ENCODE data around the gene GALNT2. TPM values are rescaled to one million over a fixed set of nuclear protein-coding genes. Genes with fewer than 3 reads are reported as not detected.

Gene GALNT2
- total and polyA plus RNA-seq, 8 donors: 18.3 to 118 (median 57.3) TPM

DNA sequence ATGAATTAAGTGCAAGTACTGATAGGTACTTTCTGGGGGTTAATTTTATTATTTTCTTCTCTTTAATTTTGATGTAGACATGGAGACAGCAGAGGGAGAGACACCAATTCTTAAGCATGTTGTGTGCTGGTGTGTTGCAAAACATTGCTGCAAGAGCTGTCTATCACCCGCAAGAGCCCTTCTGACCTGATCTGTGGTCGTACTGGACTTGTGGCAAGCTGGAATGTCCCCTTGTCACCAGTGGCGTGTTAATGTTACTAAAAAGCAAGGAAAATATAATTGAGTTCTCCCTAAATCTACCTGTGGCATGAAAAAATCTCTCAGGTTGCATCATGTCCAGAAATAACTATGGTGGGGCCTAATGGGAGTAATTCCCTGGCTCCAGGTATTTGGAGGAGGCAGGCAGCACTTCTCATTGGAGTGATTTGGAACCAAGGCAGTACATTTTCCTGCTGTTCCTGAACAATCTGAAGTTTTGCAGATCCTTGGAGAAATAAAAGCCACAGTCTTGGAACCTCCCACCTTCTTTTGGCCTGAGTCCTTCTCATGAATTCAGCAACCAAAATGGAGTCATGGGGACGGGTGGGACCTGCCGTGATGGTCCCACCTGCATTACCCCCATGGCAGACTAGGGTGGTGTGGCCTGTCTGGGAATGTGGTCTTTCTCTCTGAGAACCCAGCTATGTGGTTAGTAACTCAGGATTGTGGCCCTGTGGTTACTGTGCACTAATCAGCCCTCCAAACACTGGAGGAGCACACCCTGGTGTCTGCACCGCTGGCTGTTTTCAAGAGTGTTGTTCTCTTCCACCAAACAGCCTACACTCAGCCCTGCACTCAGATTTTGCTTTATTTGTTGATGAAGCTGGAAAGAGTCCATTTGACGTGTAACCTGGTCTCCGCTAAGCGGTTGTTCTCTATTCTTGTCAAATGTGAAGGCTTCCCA lies 57.4 kb downstream of the GALNT2 start:
- Histone ChIP-seq H3K27ac (peak overlapping the region in 1 of 4 donors; percentile 9), H3K9me3 (no peaks in the 10 kb centered on the region), H3K36me3 (no peaks in the 10 kb centered on the region), H3K4me1 (peaks cover 0 to 43% (median 21%) of the 10 kb centered on the region in 3 donors), H3K4me3 (no peak overlapping the region), H3K27me3 (no peaks in the 10 kb centered on the region)
- 65 to 67% methylated on average over 9 of the region's 9 CpGs for WGBS, 2 donors
- ATAC-seq (no peak), FAIRE-seq (no peak), DNase-seq (no peak)
- TF ChIP-seq, protein P1, sequence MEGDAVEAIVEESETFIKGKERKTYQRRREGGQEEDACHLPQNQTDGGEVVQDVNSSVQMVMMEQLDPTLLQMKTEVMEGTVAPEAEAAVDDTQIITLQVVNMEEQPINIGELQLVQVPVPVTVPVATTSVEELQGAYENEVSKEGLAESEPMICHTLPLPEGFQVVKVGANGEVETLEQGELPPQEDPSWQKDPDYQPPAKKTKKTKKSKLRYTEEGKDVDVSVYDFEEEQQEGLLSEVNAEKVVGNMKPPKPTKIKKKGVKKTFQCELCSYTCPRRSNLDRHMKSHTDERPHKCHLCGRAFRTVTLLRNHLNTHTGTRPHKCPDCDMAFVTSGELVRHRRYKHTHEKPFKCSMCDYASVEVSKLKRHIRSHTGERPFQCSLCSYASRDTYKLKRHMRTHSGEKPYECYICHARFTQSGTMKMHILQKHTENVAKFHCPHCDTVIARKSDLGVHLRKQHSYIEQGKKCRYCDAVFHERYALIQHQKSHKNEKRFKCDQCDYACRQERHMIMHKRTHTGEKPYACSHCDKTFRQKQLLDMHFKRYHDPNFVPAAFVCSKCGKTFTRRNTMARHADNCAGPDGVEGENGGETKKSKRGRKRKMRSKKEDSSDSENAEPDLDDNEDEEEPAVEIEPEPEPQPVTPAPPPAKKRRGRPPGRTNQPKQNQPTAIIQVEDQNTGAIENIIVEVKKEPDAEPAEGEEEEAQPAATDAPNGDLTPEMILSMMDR (IDR thresholded peaks at IDR 0.05): no peak
- intact Hi-C loops (cut with DNase I): no loop called here

DNA sequence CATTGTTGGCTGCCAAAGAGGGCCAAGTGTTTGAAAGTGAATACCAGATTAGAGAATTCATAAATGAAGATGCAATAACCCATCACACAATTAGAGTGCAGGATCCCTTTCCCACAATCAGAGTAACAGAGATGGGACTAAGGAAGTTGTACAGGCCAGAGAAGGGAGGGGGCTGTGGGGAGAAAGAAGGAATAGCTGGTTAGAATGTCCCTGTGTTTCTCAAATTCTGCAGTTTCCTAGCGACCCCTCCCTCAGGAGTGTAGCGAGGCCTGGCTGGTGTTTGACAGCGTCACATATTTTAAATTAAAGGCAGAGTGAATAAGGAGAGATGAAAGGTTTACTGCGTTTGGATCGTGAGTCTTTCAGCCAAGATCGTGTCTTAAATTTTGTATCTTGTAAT lies 58.1 kb downstream of the GALNT2 start:
- TF ChIP-seq, protein P1 (IDR thresholded peaks at IDR 0.05): no peak
- 78 to 83% methylated on average over 6 of the region's 6 CpGs for WGBS, 2 donors
- ATAC-seq (no peak), DNase-seq (no peak), FAIRE-seq (no peak)
- H3K4me3 ChIP-seq: no peak overlapping the region
- H3K27ac ChIP-seq: no peak overlapping the region
- no peaks in the 10 kb centered on the region for H3K27me3 ChIP-seq
- intact Hi-C loops (cut with DNase I): no loop called here
- no peaks in the 10 kb centered on the region for H3K36me3 ChIP-seq
- peaks cover 0 to 48% (median 21%) of the 10 kb centered on the region in 3 donors for H3K4me1 ChIP-seq
- H3K9me3 ChIP-seq: no peaks in the 10 kb centered on the region

DNA sequence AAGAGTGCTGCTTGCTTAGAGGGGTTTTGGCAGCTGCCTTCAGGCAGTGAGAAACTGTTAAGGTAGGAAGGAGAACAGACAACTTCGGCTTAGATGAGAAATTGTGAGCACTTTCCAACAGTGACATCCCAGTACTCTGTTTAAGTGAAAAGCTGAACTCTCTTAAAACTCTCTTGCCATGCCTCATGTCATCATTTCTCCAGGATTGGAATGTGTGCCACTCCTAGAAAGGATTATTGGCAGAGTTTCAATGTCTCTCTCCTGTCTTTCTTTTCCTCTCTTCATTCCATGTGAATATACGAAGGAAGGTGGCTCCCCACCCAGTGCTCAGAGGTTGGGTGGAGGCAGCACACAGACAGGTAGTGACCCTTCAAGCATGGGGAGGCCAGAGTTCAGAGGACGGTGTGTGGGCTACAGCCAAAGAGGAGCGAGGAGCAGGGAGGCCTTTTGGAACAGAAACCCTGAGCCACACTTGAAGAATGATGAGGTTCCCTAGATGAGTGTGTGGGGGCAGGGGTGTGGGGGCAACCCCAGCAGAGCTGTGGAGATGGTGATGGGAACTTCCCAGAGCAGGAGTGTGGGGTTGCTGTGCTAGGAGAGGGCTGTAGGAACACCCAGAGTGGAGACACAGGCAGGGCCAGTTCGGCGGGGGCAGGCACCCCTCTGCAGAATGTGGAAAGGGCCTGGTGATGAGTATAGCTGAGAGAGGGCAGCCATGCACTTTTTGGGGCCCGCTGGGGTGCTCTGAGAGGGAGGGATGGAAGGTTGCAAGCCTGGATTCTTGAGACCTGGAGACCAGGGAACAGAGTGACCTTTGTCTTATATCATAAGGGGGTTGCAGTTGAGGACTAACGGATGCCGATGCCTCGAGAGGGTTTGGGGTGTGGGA lies 58.8 kb downstream of the GALNT2 start:
- TF ChIP-seq, protein P1 (IDR thresholded peaks at IDR 0.05): no peak
- no peak for DNase-seq
- WGBS, 2 donors: 74 to 76% methylated on average over 10 of the region's 10 CpGs
- Histone ChIP-seq H3K27ac (no peak overlapping the region), H3K36me3 (no peaks in the 10 kb centered on the region), H3K4me3 (no peak overlapping the region), H3K27me3 (no peaks in the 10 kb centered on the region), H3K4me1 (peaks cover 0 to 46% (median 15%) of the 10 kb centered on the region in 3 donors), H3K9me3 (no peaks in the 10 kb centered on the region)
- intact Hi-C loops (cut with DNase I): no loop called here
- no peak for FAIRE-seq
- no peak for ATAC-seq

DNA sequence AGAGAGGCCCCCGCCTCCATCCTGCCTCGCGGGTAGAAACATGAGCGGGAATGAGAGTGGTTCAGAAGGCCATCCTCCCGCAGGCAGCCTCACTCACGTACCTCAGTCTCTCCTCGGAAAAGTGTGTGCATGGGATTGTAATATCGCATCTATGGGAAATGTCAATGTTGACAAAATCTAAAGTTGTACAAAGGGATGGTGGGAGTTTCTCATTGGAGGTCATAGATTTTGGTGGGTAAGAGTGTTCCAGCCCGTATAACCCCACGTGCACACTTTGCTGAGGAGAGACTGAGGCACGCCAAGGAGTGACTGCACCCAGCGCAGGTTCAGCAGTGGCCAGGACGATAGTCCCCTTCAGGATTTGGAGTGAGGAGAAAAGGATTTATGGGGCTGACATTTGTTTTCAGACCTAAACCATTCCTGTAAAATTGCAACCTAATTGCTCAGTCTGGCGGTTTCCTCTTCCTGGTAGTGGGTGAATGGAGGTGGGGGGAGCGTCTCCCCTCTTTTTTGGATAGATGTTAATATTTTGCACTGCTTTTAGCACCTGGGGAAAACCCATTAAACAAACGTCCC lies 59.6 kb downstream of the GALNT2 start:
- 80% methylated on average over 16 of the region's 16 CpGs for whole genome bisulfite sequencing, 2 donors
- peaks cover 0 to 39% (median 14%) of the 10 kb centered on the region in 3 donors for H3K4me1 ChIP-seq

More for the DNA sequence above, 59.6 kb downstream of the GALNT2 start:
- DNase-seq (no peak), FAIRE-seq (no peak), ATAC-seq (no peak)
- Histone ChIP-seq H3K27ac (no peak overlapping the region), H3K36me3 (no peaks in the 10 kb centered on the region), H3K4me3 (no peak overlapping the region), H3K9me3 (no peaks in the 10 kb centered on the region), H3K27me3 (no peaks in the 10 kb centered on the region)
- TF ChIP-seq, protein P1 (IDR thresholded peaks at IDR 0.05): no peak
- intact Hi-C loops (cut with DNase I): no loop called here

All from pancreas (tissue), 10 donors.